Fibroblast of upper back skin (primary cell): Measurements from ENCODE around the gene C12orf57.

Experiments used
- DNase-seq: peaks from one replicate; pipeline ENCODE4 v3.0.0-alpha.2; 2013

C12orf57 gene

DNA sequence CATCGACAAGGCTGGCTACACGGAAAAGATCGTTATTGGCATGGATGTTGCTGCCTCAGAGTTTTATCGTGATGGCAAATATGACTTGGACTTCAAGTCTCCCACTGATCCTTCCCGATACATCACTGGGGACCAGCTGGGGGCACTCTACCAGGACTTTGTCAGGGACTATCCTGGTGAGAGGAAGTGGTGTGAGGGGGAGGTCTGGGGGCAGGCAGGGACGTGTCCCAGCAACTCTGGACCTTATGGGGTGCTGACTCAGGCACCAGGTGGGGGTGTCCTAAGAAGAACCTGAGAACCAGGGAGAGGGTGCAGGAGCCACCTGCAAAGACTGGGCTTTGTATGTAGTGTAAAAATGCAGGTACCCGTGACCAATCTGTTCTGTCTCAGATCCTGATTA, 24.2 kb upstream of the C12orf57 start:
- DNase-seq, result no peak

DNA sequence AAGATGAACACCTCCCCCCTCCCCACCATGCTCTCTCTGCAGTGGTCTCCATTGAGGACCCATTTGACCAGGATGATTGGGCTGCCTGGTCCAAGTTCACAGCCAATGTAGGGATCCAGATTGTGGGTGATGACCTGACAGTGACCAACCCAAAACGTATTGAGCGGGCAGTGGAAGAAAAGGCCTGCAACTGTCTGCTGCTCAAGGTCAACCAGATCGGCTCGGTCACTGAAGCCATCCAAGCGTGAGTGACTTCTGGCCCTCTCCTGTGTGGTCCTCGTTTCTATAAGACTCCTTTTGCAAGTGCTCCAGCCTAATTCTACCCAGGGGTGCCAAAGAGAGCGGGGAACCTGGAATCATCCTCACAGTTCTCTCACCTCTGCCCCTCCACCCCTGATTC, 22.3 kb upstream of the C12orf57 start:
- DNase-seq, result no peak

DNA sequence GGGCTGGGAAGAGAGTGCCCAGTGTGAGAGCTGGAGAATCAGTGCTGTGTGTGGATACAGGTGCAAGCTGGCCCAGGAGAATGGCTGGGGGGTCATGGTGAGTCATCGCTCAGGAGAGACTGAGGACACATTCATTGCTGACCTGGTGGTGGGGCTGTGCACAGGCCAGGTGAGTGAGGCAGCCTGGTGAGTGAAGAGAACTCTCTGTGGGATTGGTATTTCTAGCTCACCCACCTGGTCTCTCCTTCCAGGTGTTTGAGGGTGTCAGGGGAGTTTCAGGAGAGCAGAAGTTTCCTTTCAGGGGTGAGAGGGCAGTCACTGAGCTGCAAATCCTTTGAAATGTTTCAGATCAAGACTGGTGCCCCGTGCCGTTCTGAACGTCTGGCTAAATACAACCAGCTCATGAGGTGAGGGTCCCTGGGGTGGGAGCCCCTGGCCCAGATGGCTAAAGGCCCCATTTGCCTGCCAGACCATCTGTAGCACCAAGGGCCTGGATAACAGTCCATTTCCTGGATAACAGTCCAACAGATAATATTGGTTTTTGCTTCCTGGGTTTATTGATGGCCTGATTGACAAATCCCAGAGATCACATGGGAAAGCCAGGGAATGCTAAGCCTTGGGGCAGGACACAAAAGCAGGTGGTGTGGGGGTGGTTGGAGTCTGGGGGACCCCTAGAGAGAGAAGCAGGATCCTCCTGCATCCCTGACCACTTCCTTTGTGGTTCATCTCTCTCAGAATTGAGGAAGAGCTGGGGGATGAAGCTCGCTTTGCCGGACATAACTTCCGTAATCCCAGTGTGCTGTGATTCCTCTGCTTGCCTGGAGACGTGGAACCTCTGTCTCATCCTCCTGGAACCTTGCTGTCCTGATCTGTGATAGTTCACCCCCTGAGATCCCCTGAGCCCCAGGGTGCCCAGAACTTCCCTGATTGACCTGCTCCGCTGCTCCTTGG, 21.6 kb upstream of the C12orf57 start:
- DNase-seq, result no peak

DNA sequence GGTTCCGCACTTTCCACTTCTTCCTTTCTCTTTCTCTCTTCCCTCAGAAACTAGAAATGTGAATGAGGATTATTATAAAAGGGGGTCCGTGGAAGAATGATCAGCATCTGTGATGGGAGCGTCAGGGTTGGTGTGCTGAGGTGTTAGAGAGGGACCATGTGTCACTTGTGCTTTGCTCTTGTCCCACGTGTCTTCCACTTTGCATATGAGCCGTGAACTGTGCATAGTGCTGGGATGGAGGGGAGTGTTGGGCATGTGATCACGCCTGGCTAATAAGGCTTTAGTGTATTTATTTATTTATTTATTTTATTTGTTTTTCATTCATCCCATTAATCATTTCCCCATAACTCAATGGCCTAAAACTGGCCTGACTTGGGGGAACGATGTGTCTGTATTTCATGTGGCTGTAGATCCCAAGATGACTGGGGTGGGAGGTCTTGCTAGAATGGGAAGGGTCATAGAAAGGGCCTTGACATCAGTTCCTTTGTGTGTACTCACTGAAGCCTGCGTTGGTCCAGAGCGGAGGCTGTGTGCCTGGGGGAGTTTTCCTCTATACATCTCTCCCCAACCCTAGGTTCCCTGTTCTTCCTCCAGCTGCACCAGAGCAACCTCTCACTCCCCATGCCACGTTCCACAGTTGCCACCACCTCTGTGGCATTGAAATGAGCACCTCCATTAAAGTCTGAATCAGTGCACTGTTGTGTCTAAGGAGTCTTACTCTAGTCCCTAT, 20.7 kb upstream of the C12orf57 start:
- no peak for DNase-seq

DNA sequence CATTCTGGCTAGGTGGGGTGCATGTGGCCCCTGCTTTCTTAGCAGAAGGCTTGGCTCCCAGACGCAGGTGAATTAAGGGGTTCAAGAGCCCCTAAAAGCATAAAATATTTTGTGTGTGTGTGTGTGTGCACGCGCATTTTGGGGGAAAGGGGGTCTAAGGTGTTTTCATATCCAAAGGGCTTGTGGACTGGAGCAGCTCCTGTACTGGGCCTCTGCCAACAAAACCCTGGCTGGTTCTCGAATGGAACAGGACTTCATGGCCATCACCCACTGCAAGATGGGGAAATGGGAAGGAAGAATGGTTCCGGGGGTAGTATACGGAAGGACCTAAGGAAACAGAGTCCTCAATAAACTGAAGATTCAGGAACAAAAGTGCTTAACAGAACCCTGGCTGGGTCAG, 20.0 kb upstream of the C12orf57 start:
- DNase-seq, result no peak

DNA sequence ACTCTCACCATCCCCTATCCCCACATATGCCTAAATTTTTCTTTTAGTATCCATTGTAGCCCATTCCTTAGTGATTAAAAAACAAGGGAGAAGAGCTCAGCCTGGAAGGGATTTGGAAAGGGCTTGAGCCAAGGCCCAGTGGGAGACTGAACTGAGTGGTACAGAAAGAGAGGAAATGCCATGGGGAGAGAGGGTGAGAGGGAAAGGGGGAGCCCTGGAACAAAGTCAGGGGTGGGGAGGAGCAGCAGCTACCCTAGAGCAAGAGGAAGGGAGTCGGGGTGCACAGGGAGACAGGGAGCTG, 18.6 kb upstream of the C12orf57 start:
- no peak for DNase-seq

- peak; percentile 90 for DNase-seq
Measured at GRCh38 chr12:6925540-6926279, 18.1 kb upstream of the C12orf57 start.

DNA sequence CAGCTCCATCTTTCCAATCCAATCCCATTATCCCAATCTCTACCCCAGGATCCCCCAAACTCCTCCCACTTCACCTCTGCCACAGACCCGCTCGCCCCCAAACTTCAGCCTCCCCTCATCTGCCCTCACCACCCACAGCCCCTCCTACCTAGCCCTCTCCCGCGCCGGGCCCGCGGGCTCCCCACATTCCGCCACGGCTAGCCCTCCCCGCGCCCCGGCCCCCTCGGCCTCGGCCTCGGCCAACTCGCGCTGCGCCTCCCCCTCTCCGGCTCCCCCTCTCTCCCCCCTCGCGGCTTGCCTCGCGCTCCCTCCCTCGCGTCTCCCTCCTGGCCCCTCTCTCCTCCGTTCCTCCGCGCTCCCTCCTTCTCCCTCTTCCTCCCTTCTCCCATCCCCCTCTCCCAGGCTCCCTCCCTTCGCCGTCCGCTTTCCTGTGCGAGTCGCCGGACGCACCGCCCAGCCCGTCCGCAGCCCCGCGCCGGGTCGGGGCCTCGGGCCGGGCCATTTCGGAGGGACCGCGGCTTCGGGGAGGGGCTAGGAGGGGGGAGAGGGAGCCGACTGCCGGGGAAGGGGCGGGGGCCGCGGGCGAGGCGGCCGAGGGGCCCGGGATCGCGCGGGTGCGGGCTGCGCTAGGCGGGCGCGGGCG, 16.3 kb upstream of the C12orf57 start, which contains the start of gene ATN1:
TSS of gene ATN1 (plus strand) at position 581 of the 643 bp plus-strand sequence. CDS start 6,043 bp downstream, outside the sequence.
- peak; percentile 86 for DNase-seq

GRCh38 chr12:6928022-6928702, 15.7 kb upstream of the C12orf57 start:
- DNase-seq, result no peak

DNA sequence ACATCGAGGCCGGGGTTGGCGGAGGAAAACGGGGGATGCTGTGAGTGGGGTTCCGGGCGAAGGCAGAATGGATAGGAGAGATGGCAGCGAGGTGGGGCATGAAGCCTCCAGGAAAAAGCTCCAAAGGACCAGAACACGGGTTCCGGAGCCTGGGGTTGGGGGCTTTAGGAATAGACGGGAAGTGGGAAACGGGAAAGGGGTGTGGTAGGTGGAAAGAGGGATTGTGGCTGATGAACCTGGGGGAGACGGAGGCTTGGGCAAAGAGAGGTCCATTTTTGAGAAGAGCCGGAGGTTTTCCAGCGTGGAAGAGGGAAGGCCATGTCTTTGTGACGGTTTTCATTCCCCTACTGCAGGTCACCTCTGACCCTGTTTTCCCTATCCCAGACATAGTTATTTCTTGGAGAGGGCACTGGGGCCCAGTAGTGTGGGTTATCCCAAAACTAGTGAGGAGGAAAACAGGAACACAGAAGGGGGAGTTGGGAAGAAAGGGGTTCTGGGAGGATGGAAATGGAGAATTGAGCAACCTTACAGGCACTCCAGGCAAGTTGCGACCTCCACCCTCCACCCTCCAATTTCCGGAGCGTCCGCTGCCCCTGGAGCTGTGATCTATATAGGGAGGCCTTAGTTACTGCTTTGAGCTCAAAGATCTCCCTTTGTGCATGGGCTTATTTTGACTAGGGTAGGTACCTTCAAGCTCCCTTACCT, 15.0 kb upstream of the C12orf57 start:
- no peak for DNase-seq

DNA sequence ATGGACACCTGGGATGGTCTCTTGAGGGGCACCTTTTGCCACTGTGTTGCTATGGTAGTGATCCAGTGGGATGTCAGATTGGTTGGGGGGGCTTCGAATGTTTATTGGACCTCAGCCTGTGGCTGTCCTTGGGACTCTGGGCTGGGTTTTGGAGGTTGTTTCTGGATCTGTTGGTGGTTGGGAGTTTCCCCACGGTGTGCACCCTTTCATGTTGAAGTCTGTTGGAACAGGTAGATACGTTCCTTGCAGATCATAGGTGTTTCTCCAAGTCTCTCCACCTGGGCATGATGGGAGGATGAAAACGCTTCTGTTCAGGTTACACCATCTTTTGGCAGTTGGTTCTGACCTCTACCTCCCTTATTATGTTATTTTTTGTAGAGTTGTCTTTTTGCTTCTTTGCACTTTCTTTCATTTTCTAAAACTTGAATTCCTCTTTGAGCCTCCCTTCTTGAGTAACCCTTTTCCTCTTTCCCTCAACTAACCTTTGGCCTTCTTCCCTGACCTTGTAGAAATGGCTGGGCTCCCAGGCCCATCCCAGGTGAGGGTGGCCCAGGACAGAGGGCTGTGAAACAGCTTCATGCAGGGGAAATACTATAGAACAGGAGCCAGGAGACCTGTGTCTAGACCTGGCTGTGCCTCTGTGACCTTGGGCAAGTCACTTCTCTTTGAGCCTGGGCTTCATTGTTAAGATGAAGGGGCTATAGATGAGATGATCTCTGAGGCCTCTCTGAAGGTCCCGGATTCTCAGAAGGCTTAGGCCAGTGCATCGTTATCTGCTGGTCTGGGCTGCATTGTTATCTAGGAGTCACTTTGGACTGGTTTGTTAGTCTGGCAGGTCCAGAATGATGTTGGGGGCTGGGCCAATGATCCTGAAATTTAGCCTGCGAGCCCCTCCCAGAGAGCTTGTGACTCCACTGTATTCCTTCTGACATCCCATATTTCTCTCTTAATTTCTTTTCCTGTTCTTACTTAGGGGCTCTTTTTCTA, 14.1 kb upstream of the C12orf57 start:
- DNase-seq, result no peak

DNA sequence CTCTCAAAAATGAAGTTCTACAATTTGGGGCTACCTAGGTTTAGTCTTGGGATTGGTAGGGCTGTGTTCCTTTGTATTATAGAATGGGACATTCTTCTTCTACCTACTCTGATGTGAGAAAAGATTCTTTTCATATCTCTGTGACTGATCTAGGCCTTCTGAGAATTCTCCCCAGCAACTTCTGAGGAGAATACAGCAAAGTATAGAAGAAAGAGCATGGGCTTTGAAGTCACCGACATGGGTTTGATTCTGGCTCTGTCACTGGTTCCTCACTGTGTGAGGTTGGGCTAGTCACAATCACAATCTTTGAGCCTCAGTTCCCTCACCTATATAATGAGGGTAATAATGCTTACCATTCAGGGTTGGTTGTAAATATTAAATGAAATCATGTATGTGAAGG, 11.1 kb upstream of the C12orf57 start:
- no peak for DNase-seq

DNA sequence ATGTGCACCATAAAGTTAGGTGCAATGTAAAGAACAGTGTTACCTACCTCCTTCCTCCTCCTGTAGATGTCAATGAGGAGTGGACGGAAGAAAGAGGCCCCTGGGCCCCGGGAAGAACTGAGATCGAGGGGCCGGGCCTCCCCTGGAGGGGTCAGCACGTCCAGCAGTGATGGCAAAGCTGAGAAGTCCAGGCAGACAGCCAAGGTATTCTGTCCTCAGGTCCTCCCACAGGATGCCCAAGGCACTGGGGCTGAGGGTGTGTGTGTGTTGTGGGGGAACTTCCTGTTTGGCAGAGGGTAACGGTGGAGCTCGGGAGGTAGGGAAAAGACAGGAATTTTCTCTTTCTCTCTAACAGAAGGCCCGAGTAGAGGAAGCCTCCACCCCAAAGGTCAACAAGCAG, 9.7 kb upstream of the C12orf57 start:
- DNase-seq, result peak; percentile 42

DNA sequence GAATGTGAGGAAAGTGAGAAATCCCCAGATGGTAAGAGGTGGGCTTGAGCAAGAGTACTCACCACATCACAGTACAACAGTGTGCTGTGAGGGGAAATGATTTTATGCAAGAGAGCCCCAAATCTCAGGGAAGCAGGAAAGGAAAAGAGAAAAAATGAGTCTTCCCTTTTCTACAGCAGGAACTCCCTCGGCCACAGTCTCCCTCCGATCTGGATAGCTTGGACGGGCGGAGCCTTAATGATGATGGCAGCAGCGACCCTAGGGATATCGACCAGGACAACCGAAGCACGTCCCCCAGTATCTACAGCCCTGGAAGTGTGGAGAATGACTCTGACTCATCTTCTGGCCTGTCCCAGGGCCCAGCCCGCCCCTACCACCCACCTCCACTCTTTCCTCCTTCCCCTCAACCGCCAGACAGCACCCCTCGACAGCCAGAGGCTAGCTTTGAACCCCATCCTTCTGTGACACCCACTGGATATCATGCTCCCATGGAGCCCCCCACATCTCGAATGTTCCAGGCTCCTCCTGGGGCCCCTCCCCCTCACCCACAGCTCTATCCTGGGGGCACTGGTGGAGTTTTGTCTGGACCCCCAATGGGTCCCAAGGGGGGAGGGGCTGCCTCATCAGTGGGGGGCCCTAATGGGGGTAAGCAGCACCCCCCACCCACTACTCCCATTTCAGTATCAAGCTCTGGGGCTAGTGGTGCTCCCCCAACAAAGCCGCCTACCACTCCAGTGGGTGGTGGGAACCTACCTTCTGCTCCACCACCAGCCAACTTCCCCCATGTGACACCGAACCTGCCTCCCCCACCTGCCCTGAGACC, 8.2 kb upstream of the C12orf57 start:
- DNase-seq, result no peak

GRCh38 chr12:6936194-6936635, 7.6 kb upstream of the C12orf57 start:
- DNase-seq, result no peak

DNA sequence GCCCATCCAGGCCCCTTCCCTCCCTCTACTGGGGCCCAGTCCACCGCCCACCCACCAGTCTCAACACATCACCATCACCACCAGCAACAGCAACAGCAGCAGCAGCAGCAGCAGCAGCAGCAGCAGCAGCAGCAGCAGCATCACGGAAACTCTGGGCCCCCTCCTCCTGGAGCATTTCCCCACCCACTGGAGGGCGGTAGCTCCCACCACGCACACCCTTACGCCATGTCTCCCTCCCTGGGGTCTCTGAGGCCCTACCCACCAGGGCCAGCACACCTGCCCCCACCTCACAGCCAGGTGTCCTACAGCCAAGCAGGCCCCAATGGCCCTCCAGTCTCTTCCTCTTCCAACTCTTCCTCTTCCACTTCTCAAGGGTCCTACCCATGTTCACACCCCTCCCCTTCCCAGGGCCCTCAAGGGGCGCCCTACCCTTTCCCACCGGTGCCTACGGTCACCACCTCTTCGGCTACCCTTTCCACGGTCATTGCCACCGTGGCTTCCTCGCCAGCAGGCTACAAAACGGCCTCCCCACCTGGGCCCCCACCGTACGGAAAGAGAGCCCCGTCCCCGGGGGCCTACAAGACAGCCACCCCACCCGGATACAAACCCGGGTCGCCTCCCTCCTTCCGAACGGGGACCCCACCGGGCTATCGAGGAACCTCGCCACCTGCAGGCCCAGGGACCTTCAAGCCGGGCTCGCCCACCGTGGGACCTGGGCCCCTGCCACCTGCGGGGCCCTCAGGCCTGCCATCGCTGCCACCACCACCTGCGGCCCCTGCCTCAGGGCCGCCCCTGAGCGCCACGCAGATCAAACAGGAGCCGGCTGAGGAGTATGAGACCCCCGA, 7.0 kb upstream of the C12orf57 start:
- no peak for DNase-seq

DNA sequence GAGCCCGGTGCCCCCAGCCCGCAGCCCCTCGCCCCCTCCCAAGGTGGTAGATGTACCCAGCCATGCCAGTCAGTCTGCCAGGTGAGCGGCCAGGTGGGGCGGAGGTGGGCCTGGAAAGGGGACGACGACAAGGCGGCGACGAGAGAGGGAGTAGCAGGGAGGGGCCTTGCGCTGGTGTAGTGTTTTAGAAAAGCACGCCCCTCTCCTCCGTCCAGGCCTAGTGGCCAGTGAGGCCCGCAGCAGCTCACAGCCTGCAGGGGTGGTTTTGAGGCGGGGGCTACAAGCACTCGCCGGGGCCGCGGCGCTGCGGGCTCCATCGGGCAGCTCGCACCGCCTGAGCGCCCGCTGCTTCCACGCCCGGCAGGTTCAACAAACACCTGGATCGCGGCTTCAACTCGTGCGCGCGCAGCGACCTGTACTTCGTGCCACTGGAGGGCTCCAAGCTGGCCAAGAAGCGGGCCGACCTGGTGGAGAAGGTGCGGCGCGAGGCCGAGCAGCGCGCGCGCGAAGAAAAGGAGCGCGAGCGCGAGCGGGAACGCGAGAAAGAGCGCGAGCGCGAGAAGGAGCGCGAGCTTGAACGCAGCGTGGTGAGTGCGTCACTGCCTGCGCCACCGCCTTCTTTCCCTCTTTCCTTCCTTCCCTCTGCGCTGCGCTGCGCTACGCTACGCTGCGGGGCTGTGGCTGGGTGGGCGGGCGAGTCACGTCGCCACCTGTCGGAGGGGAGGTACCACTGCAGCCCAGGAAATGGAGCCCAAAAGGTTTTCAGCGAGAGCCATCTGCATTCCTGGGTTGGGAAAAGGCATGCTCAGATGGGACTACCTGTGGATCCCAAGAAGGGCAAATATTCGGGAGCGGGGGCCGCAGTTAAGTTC, 6.1 kb upstream of the C12orf57 start:
- peak; percentile 94 for DNase-seq
